Measurements from ENCODE around the gene ENTPD2.
"Not testable (repeated sequence)": the region's sequence is repeated elsewhere in the genome, so short reads cannot be mapped to it uniquely, and the experiment has no call there.

The ENTPD2 gene

DNA sequence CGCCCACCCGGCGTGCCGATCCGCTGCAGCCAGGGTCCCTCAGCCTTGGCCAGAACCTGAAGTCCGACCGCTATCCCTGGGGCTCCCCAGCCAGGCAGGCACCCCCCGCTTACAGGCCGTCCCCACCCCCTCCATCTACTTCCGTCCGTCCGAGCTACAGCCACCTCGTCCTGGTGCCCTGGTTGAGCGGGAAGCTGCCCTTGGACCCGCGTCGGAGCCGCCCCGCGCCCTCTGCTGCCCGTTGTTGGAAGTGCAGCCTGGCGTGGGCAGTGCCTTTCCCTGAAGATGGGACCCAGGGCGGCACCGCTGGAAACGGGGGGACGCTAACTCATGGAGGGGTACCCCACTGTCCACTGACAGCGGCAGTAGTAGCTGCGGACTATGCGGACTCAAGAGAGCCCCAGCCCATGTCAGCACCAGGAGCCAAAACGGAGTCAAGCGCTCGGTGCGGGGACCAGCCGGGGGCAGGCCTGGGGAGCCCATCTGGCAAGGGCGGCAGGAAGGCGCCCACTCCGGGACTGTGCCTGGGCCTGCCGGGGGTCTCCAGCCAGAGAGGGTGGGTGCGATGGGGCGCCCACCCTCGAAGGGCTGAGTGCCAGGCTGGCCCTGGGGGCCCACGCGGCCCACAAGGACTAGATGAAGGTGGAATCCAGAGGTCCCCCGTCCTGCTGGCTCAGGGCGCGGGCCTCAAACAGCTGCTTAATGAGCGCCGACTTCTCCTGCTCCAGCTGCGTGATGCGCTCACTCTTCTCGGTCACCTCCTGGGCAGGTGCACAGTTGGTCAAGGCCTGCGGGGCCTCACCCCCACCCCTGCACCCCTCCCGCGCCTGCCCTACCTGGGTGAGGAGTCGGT, 10.4 kb upstream of the ENTPD2 start:
- no peak for DNase-seq (ENCODE audit: low read depth, low spot score)

DNA sequence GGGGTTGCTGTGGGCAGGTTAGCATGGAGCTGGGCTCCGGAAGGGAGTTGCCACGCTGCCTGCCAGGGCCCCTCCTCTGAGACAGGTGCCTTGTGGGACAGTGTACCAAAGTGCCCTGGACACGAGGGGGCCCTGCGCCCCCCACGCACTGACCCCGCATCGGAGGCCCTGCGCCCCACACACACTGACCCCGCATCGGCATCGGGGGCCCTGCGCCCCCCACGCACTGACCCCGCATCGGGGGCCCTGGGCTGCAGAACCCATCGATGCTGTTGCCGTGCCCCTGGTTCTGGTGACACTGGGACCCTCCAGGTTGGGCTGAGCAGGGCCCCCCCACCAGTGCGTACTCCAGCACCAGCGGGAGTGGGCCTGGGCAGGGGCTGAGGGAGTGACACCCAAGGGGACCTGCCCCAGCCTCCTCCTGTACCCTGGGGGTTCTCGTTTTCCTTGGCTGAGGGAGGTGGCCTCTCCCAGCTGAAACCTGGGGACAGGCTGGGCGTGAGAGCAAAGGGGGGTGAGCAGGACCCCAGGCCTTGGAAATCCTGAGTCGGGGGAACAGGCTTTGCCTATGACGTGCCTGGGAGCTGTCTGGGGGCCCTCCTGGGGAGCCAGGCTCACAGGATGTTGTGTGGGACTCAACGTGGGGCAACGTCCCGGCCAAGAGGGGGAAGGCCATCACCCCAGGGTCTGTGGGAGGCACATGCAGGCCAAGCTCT, 9.6 kb upstream of the ENTPD2 start:
- no peak for DNase-seq (ENCODE audit: low read depth, low spot score)

DNA sequence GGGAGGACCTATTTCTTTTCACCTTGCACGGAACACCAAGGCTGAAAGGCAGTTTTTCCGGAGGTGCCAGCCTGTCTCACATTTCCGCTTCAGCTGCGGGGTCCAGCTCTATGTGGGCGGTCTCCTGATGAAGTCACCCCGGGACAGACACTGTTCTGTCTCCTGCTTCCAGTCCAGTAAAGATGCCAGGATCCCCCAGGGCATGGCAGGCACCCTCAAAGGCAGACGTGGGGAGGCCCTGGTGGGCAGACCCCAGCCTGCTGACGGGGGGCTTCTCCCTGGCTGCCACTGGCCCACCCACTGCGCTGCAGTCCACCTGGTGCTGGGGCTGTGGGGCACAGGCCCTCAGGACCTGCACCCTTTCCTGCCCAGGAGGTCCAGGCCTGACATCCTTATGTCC, 8.9 kb upstream of the ENTPD2 start:
- DNase-seq (ENCODE audit: low read depth, low spot score): not testable (repeated sequence)

DNA sequence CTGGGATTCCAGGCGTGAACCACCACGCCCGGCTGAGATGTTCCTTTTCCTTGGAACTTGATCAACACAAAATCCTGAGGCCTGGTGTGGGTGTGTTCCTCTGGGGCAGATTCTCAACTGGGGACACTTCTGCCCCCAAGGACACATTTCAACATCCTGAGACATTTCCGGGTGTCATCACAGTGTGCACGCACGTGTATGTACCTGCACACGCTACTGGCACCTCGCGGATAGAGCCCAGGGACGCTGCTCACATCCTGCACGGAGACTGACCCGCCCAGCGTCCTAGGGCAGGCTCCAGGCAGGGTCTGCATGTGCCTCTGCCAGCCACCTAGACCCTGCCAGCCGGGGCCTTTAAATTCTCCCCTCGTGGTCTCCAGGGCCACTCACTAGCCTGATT, 8.5 kb upstream of the ENTPD2 start:
- DNase-seq (ENCODE audit: low read depth, low spot score): no peak

DNA sequence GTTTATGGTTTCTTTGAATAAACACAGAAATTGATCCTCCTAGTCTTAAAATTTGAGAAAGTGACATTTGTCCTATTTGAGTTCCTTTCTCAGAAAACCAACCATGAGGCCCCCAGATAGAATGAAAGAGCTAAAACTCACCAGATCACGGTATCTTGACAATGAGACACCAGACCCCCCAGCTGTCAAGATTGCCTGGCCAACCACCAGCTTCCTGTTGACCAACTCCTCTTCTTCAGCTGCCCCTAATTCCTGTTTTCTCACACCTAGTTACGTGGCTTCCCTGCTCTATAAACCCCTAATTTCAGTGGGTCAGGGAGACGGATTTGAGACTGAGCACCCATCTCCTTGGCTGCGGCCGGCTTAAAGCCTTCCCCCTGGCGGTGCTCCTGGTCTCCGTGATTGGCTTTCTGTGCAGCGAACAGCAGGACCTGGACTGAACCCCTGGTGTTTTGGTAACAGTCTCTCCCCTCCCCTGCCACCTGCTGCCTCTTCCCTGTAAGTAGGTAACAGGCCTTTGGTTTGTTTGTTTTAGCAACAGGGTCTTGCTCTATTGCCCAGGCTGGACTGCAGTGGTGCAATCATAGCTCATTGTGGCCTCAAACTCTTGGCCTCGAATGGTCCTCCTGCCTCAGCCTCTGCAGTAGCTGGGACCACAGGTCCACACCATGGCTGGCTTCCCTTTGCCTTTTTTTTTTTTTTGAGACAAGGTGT, 4.8 kb upstream of the ENTPD2 start:
- no peak for DNase-seq (ENCODE audit: low read depth, low spot score)

DNA sequence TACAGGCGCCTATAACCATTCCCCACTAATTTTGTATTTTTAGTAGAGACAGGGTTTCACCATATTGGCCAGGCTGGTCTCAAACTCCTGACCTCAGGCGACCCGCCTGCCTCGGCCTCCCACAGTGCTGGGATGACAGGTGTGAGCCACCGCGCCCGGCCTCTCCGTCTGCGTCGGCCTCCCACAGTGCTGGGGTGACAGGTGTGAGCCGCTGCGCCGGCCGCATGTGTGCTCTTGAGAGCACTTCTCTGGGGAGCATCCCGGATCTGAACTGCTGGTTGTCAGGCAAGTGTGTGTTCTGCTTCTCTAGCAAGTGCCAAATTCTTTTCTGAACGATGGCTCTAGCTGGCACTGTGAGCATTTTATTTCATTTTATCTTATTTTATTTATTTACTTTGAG, 3.7 kb upstream of the ENTPD2 start:
- no peak for DNase-seq (ENCODE audit: low read depth, low spot score)

DNA sequence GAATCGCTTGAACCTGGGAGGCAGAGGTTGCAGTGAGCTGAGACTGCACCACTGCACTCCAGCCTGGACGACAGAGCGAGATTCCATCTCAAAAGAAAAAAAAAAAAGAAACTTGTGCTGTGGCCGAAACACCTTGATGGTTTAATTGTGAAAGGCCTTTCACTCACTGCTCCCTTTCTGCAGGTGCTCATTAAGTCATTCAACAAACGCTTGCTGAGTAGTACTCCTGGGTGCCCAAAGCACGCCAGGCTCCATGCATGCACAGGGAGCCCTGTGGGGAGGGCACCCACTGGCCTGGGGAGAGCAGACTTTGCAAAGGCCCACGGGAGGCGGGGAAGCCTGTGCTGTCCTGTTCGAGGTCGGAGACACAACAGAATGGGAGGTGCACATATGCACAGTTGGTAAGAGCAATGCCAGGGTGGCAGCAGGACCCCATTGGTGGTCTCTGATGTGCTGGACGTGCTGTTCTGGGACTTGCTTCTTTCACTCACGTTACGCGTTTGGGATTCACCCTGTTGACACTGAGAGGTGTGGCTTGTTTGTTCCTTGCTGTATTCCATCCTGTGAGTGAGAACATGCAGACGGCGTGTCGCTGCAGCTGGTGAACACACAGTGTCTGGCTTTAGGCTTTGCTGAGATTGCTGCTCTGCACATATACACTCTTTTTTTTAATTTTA, 3.0 kb upstream of the ENTPD2 start:
- DNase-seq (ENCODE audit: low read depth, low spot score): no peak

DNA sequence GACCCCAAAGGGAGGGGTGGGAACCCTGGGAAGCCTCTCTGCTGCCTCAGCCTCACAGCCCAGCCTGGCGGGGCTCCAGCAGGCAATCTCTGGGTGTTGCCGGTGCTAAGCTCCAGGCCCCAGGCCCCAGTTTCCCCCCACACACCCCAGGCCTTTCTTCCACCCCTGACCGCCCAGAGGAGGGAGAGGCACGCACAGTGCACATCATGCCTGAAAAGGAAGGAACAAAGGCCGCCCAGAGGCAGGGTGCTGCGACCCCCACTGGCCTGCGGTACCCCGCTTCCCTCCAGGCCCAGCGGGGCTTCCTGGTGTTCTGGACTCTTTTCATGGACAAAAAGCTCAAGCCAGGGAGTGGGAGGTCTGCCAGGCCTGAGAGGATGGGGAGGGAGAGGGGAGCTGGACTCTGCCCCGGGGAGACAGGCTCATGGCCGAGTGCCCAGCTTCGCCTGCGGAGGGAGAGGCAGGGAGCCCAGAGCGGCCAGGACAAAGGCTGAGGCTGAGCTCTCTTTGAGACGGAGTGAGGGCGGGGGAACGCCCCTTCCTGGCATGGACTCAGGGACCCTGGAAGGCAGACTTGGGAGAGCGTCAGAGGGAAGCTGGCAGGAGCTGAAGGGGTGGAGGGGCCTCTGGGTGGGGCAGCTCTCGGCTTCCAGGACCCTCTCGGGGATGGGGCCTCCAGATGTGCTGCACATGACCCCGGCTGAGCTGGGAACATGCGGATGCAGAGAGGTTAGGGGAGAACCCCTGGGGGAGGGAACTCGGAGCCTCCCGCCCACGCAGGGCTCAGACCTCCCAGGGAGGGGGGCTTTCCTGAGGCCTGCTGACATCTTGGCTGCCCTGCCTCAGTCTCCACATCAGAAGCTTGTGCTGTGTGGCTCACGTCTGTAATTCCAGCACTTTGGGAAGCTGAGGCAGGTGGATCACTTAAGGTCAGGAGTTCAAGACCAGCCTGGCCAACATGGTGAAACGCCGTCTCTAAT, 1.8 kb upstream of the ENTPD2 start:
- peak; percentile 77 for DNase-seq (ENCODE audit: low read depth, low spot score)

DNA sequence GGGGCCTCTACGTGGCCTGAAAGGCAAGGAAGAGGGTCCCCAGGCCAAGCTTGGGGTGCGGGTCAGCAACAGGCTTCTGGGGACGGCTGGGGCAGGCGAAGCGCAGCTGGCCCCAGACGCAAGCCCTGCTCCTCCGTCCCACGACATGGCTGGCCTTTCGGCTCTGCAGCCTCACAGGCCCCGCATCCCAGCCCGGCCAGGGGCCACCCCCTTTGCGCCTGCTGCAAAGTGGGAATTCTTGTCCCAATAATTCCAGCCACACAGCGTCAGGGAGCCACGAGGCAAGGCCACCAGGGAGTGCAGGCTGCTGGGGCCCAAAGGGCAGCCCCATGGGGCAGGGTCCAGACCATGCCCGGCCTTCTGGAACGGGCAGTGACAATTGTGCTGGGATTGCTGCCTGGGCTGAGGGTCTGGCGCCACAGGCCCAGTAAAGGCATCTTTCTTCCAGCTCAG, 1.1 kb upstream of the ENTPD2 start:
- DNase-seq (ENCODE audit: low read depth, low spot score): no peak

DNA sequence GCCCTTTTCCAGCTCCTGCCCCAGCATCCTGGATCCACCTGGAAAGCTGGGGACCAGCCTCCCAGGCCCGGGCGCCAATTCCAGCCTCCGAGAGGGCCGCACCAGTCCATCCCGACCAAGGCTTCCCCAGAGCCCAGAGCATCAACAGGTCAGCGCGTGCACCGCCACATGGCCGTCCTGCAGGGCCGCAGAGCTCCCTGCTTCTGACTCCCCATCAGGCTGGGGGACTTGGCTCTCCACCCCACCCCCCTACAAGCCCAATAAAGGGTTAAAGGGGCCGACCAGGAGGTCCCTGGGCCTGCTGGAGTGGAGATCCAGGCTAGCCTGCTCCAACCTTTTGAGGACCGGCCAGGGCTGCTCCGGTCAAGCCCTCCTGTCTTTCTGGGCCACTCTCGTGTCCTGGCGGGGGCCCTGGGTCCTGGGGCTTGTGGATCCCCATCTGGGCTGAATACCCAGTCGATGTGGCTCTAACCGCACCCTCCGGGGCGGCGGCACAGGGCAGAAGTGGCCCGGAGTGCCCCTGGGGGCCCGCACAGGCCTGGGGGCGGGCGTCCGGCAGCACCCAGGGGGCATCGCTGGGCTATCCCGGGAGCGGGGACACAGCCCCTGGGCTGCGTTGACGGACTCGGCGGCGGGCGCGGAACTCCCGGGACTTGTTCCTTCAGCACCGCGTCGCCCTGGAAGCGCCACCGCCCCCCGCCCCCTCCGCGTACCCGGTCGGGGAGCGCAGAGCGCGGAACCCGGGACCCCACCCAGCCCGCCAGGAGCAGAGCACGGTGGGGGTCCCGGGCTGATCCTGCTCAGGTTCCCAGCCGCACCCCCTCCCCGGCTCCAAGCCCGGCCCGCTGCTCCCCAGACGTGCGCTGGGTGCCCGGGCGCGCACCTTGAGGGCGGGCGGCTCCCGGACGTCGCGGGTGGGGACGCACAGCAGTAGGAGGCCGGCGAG, 590 bp downstream of the ENTPD2 start:
- DNase-seq (ENCODE audit: low read depth, low spot score): no peak

DNA sequence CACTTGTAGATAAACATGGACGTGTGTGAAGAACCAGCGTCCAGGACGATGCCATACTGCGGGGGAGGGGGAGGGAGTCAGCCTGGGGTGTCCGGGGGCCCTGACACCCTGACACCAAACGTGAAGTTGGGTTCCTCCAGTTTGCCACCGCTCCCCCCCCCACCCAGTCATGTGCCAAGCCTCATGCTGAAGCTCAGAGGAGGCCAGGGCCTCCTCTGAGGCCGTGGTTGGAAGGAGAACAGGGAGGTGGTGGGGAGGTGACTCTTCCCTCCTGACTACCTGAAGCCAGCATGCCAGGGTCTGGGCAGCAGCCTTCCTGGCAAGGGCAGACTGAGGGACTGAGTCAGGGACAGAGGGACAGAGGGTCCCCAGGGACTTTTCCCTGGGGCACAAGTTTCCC, 1.6 kb downstream of the ENTPD2 start:
- no peak for DNase-seq (ENCODE audit: low read depth, low spot score)

DNA sequence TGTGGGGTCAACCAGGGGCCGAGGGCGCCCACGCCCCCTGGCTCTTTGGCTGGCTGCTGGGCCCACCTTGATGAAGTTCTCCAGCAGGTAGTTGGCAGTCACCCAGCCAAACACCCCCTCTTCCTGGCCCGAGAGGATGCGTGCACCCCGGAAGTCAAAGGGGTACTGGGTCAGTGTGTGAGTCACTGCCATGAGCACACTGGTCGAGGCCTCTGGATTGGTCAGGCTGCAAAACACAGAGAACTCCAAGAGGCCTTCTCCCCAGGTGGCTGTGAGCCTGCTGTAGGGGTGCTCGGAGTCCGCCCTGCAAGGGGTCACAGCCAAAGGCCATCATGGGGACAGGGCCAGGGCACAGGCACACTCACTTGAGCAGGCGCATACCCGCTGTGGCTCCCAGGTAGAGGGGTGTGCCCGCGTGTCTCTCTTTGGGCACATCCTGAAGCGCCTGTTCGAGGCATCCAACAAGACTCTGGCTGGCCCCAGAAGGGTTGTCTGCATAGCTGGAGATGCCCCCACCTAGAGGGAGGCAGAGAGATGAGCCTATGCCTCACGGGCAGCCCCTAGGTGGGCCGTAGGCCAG, 2.6 kb downstream of the ENTPD2 start:
- DNase-seq (ENCODE audit: low read depth, low spot score): no peak

DNA sequence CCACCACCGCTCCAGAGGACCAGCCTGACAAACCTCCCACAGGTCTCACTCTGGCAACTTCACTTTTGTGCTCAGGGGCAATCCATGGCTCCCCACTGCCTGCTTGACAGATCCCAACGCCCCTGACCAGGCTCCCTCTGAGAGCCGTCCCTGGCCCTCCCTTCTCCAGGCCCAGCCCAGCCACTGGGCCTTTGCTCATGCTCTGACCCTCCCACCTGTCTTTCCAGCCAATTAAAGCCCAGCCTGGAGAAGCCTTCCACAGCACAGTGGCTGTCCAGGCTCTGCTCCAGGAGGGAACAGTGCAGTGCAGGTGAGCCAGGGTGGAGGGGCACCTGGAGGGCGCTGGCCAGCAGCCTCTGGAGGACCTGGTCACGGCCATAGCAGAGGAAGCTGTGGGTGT, 3.3 kb downstream of the ENTPD2 start:
- DNase-seq (ENCODE audit: low read depth, low spot score): no peak

DNA sequence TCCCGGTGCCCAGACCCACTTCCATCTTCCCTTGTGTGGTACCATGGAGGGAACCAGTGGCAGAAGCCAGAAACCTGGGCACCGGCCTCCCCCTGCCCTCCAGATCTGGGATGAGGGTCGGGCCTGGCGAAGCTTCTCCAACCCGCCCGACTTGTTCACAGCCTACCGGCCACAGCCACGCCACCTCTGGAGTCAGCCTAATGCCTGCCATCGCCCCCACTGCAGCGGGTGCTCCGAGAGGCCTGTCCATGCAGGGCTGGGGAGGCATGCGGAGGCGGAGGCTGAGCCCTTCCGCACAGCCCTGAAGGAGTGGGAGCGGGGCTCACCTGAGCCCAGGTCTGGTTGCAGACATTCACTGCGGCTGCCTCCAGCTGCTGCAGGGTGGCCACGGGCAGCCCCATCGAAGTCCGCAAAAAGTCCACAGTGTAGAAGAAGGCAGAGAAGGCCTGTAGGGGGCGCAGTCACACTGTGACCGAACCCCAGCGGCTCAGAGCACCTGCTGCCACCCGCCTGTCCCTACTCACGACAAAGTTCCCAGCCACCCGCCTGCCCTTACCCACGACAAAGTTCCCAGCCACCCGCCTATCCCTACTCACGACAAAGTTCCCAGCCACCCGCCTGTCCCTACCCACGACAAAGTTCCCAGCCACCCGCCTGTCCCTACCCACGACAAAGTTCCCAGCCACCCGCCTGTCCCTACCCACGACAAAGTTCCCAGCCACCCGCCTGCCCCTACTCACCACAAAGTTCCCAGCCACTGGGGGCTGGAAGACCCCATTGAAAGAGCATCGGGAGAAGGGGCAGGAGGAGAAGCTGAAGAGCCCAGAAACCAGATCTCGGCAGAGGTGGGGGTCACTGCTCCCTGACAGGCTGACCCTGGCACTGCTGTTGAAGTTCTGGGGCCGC, 4.1 kb downstream of the ENTPD2 start:
- no peak for DNase-seq (ENCODE audit: low read depth, low spot score)

DNA sequence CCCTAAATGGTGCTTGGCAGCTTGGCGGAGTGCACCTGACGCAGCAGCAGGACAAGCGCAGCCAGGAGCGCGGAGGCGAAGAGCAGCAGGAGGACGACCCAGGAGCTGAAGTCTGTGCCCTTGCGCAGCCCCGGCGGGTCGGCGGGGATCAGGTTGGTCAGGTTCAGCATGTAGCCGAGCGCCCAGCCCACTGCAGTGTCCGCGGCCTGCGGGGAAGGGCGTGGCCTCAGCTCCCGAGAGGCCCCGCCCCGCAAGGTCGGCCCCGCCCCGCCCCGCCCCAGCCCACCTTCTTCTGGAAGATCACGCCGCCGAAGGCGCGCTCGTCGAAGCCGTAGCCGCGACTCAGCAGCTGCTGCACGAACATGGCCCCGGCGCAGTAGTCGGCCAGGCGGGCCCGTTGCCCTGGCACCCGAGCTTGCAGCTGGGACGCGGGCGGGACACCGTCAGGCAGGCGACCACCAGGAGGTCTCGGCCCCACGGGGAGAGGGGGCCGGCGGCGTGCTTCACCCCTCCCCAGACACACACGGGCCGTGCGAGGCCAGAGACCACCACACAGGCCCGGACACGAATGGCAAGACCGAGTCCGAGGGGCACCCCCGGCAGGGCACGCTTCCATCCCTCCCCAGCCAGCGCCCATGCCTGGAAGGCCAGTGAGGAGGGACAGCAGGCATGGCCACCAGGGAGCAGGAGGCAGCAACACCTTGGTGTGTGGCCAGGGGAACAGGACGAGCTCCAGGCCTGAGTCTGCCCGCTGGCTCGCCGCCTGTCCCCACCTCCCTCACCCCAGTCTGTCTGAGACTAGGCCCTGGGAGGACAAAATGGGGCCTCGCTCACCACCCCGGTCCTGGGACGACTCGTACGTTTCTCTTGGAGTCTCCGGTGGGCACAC, 5.0 kb downstream of the ENTPD2 start:
- no peak for DNase-seq (ENCODE audit: low read depth, low spot score)

DNA sequence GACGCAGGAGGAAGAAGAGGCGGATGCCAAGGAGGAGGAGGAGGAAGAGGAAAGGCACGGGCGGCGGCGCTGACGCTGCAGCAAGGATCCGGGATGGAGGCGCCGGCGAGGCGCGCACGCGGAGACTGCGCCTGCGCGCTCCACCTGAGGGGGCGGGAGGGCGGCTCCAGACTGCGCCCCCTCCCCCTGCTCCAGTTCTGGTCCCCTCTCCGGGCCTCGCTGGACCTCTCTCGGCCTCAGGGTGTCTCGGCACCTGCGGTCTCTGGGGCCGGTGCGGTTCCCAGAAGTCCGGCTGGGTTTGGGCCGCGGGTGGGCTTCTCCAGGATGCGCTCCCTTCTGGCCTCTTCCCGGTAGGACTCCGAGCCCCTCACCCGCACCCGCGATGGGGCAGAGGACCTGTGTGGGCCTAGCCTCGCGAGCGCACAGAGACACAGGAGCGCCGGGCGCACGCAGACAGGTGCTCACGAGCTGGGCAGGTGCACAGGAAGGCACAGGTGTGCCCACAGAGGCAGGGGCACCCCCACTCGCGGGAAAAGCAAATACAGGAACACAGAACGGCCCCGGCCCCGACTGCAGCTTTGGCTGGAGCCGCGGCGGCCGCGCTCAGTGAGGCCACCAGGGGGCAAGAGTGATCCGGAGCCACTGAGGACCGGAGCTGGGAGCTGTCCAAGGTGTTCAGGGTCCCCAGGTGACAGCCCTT, 7.6 kb downstream of the ENTPD2 start, which contains the start of gene NPDC1:
Gene NPDC1 (minus strand): TSS at position 90 of the 700 bp plus-strand sequence. CDS start 188 bp downstream, outside the sequence.
- DNase-seq (ENCODE audit: low read depth, low spot score): no peak
